K562 (cell line): Measurements from ENCODE around the gene NELFA. TPM values are rescaled to one million over a fixed set of nuclear protein-coding genes. Genes with fewer than 3 reads are reported as not detected.

Source experiments
- TEAD1 ChIP-seq, 2 experiments: fragments of 450-650 bp in 1 of 2; sonication (generic) in 1 of 2; formaldehyde crosslinking; IDR thresholded peaks; 2 replicates each; pipeline versions ENCODE4 v1.4.0 to v1.8.0; 2020 to 2022; ENCODE audit warnings: mild to moderate bottlenecking in 2 of 2, missing genetic modification reagents in 1 of 2
- ZEB2 ChIP-seq: fragments of 450-650 bp; IDR thresholded peaks from 2 replicates; pipeline ENCODE4 v1.6.1; 2016
- polyA plus RNA-seq, 8 experiments: library from polyadenylated mRNA; depleted of rRNA in 4 of 8; stranded (reverse) in 5 of 8; unstranded in 3 of 8; fragments of >200 nt; fragmentation: Nextera tagmentation in 2 of 8; fragmentation: Illumina TruSeq in 1 of 8; extraction: Ambion mirVana in 2 of 8; extraction: Trizol in 1 of 8; gene quantifications; 2 replicates each; pipeline versions ENCODE4 v1.2.1 to v1.2.3, GENCODE V29; 2011 to 2014; ENCODE audit warnings: inconsistent platforms in 1 of 8, missing spikeins in 1 of 8
- total RNA-seq, 7 experiments: library from RNA; depleted of rRNA in 6 of 7; stranded (reverse); fragments of >200 nt in 6 of 7; fragmentation: Illumina TruSeq in 2 of 7; extraction: Trizol in 2 of 7; gene quantifications; 2 replicates each; pipeline versions ENCODE4 v1.2.1 to v1.2.3, GENCODE V29; 2011 to 2021; ENCODE audit warnings: low replicate concordance in 1 of 7
- TF ChIP-seq, protein P1 (sequence below), 2 experiments: fragments of 450-650 bp; formaldehyde crosslinking in 1 of 2; IDR thresholded peaks; 2 replicates each; pipeline versions ENCODE4 v1.4.0 to v1.6.1; 2014 to 2020; ENCODE audit warnings: mild to moderate bottlenecking in 2 of 2, borderline replicate concordance in 1 of 2, low read depth in 1 of 2
- TF ChIP-seq, protein P2 (sequence below): fragments of 450-650 bp; formaldehyde crosslinking; IDR thresholded peaks from 2 replicates; pipeline ENCODE4 v1.4.0; 2022; ENCODE audit warnings: missing genetic modification characterization
- TF ChIP-seq, protein P3 (sequence below): fragments of 250-450 bp; sonication (Bioruptor Pico); IDR thresholded peaks from 2 replicates; pipeline ENCODE4 v1.8.0; 2022; ENCODE audit warnings: inconsistent platforms
- TF ChIP-seq, protein P4 (sequence below): fragments of 200-800 bp; sonication (Bioruptor generic); IDR thresholded peaks from 2 replicates; pipeline ENCODE4 v1.6.1; 2017; ENCODE audit warnings: missing genetic modification characterization, missing compliant biosample characterization
- TF ChIP-seq, protein P5 (sequence below): fragments of 250-450 bp; sonication (Bioruptor Pico); IDR thresholded peaks from 2 replicates; pipeline ENCODE4 v1.8.0; 2021; ENCODE audit warnings: moderate library complexity, mild to moderate bottlenecking, inconsistent platforms

The NELFA gene
- total and polyA plus RNA-seq, 9 of the 15 experiments (the other 6 are each of a cell fraction or from before 2014, with no cell fraction given): 0.76 to 59.6 (median 14.8) TPM

DNA sequence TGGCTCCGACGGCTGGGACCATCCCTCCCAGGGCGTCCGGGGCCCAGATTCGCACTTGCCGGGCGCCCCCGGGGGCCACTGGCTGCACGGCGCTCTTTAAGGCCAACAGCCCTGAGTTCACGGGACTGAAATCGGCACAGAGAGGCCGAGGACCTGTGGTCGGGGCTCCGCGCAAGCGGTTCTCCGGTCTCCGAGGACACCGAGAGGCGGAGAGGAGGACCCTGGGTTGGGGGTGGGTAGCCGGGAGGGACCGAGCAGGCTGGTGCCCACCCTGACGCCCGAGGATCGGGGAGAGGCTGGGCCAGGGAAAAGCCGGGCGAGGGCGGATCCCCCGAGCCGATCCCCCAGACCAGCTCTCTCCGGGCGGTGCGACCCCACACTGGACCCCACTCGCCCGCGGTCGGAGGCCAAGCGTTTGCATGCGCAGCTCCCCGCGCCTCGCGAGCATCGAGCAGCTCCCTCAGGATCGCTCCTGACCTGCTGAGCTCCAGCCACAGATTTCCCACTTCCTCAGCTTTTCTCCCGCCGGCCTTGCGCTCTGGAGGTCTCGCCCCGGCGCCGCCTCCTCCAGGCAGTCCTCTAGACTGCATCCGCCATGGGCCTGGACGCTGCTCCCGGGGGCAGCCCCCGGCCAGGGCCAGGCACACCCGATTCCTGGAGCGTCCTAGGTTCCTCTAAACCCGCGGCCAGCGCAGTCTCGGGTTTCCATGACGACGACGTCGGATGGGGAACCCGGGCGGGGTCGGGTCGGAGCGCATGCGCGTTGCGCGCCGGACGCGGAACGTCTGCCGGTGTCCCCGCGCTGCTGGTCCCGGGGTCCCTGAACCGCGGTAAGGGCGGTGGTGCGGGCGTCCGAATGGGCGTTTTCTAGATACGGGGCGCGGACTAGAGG lies 32.7 kb upstream of the NELFA start (continued):
- TF ChIP-seq, protein P1, sequence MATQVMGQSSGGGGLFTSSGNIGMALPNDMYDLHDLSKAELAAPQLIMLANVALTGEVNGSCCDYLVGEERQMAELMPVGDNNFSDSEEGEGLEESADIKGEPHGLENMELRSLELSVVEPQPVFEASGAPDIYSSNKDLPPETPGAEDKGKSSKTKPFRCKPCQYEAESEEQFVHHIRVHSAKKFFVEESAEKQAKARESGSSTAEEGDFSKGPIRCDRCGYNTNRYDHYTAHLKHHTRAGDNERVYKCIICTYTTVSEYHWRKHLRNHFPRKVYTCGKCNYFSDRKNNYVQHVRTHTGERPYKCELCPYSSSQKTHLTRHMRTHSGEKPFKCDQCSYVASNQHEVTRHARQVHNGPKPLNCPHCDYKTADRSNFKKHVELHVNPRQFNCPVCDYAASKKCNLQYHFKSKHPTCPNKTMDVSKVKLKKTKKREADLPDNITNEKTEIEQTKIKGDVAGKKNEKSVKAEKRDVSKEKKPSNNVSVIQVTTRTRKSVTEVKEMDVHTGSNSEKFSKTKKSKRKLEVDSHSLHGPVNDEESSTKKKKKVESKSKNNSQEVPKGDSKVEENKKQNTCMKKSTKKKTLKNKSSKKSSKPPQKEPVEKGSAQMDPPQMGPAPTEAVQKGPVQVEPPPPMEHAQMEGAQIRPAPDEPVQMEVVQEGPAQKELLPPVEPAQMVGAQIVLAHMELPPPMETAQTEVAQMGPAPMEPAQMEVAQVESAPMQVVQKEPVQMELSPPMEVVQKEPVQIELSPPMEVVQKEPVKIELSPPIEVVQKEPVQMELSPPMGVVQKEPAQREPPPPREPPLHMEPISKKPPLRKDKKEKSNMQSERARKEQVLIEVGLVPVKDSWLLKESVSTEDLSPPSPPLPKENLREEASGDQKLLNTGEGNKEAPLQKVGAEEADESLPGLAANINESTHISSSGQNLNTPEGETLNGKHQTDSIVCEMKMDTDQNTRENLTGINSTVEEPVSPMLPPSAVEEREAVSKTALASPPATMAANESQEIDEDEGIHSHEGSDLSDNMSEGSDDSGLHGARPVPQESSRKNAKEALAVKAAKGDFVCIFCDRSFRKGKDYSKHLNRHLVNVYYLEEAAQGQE (IDR thresholded peaks at IDR 0.05; ENCODE audit: borderline replicate concordance): no peak
- TF ChIP-seq, protein P1 (CRISPR knock-in tag; IDR thresholded peaks at IDR 0.05; ENCODE audit: low read depth): no peak
- TF ChIP-seq, protein P2, sequence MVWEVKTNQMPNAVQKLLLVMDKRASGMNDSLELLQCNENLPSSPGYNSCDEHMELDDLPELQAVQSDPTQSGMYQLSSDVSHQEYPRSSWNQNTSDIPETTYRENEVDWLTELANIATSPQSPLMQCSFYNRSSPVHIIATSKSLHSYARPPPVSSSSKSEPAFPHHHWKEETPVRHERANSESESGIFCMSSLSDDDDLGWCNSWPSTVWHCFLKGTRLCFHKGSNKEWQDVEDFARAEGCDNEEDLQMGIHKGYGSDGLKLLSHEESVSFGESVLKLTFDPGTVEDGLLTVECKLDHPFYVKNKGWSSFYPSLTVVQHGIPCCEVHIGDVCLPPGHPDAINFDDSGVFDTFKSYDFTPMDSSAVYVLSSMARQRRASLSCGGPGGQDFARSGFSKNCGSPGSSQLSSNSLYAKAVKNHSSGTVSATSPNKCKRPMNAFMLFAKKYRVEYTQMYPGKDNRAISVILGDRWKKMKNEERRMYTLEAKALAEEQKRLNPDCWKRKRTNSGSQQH (CRISPR knock-in tag): no peak
- TF ChIP-seq ZEB2 (no peak), TEAD1 (CRISPR knock-in tag; IDR thresholded peaks at IDR 0.05) (peak in 1 of 2 experiments; percentile 75; a peak in 1 of 4 replicates)
- TF ChIP-seq, protein P3, sequence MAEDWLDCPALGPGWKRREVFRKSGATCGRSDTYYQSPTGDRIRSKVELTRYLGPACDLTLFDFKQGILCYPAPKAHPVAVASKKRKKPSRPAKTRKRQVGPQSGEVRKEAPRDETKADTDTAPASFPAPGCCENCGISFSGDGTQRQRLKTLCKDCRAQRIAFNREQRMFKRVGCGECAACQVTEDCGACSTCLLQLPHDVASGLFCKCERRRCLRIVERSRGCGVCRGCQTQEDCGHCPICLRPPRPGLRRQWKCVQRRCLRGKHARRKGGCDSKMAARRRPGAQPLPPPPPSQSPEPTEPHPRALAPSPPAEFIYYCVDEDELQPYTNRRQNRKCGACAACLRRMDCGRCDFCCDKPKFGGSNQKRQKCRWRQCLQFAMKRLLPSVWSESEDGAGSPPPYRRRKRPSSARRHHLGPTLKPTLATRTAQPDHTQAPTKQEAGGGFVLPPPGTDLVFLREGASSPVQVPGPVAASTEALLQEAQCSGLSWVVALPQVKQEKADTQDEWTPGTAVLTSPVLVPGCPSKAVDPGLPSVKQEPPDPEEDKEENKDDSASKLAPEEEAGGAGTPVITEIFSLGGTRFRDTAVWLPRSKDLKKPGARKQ (CRISPR knock-in tag): peak; percentile 99
- TF ChIP-seq, protein P4, sequence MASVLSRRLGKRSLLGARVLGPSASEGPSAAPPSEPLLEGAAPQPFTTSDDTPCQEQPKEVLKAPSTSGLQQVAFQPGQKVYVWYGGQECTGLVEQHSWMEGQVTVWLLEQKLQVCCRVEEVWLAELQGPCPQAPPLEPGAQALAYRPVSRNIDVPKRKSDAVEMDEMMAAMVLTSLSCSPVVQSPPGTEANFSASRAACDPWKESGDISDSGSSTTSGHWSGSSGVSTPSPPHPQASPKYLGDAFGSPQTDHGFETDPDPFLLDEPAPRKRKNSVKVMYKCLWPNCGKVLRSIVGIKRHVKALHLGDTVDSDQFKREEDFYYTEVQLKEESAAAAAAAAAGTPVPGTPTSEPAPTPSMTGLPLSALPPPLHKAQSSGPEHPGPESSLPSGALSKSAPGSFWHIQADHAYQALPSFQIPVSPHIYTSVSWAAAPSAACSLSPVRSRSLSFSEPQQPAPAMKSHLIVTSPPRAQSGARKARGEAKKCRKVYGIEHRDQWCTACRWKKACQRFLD (CRISPR knock-in tag): no peak
- TF ChIP-seq, protein P5, sequence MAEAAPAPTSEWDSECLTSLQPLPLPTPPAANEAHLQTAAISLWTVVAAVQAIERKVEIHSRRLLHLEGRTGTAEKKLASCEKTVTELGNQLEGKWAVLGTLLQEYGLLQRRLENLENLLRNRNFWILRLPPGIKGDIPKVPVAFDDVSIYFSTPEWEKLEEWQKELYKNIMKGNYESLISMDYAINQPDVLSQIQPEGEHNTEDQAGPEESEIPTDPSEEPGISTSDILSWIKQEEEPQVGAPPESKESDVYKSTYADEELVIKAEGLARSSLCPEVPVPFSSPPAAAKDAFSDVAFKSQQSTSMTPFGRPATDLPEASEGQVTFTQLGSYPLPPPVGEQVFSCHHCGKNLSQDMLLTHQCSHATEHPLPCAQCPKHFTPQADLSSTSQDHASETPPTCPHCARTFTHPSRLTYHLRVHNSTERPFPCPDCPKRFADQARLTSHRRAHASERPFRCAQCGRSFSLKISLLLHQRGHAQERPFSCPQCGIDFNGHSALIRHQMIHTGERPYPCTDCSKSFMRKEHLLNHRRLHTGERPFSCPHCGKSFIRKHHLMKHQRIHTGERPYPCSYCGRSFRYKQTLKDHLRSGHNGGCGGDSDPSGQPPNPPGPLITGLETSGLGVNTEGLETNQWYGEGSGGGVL (CRISPR knock-in tag): no peak
